ENCODE measurements around the gene GLOD5. TPM values are rescaled to one million over a fixed set of nuclear protein-coding genes. Genes with fewer than 3 reads are reported as not detected.

Gene GLOD5
- total and polyA plus RNA-seq, 2 of the 8 experiments (the other 6 are each of a cell fraction or from before 2014, with no cell fraction given): 0.18 TPM; not detected in 1

DNA sequence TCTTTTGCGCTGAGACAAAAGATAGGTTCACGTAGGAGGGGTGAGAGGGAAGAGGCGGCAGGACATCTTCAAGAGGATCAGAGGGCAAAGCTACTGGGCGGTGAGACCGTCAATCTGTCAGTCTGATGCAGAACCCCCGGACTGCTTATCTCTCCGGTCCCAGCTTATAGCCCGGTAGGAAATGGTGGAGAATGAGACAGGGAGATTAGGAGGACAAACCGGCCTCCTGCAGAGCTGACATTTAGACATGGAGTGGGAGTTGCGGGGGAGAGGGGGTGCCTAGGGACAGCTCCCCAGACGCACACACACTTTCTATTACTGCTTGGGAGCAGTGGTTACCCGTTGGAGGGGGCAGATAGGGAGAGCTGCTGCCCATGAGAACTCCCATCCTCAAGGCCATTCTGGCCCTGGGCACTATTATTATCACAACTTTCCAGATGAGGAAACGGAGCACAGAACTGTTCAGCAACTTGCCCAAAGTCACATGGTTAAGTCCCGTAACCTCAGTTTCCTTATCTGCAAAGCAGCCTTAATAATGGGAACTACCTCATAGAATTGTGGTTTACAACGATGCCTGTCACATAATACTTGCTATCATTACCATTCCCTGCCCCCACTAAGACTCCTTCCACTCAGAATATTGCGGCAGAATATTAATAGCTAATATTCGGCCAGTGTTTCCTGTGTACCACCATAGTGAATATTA, 39.2 kb downstream of the GLOD5 start (continued):
- TF ChIP-seq, protein P1, sequence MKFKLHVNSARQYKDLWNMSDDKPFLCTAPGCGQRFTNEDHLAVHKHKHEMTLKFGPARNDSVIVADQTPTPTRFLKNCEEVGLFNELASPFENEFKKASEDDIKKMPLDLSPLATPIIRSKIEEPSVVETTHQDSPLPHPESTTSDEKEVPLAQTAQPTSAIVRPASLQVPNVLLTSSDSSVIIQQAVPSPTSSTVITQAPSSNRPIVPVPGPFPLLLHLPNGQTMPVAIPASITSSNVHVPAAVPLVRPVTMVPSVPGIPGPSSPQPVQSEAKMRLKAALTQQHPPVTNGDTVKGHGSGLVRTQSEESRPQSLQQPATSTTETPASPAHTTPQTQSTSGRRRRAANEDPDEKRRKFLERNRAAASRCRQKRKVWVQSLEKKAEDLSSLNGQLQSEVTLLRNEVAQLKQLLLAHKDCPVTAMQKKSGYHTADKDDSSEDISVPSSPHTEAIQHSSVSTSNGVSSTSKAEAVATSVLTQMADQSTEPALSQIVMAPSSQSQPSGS (IDR thresholded peaks at IDR 0.05; ENCODE audit: low read length): no peak

All from H1 (cell line).